SK-N-SH (cell line): Measurements from ENCODE around the gene C22orf42.

ENCODE experiments used
- CHD2 ChIP-seq: fragments of 150-350 bp; IDR thresholded peaks from 2 replicates; pipeline ENCODE4 v1.6.1; 2018; ENCODE audit warnings: low read length; ENCODE audit not compliant: partially characterized antibody
- EZH2phosphoT487 ChIP-seq: fragments of 200-600 bp; sonication (generic); IDR thresholded peaks from 2 replicates; pipeline ENCODE4 v1.6.1; 2017; ENCODE audit warnings: low read depth, mixed run types, mild to moderate bottlenecking, antibody characterized with exemption, moderate library complexity, borderline replicate concordance
- PBX3 ChIP-seq: IDR thresholded peaks from 2 replicates; pipeline ENCODE4; 2012
- TCF12 ChIP-seq: IDR thresholded peaks from 2 replicates; pipeline ENCODE4 v1.4.0; 2012
- TEAD4 ChIP-seq: IDR thresholded peaks from 2 replicates; pipeline ENCODE4 v1.4.0; 2012; ENCODE audit warnings: mild to moderate bottlenecking, borderline replicate concordance; ENCODE audit not compliant: insufficient read depth
- ZBTB33 ChIP-seq: IDR thresholded peaks from 2 replicates; pipeline ENCODE4 v1.4.0; 2012; ENCODE audit warnings: low read depth, borderline replicate concordance
- TF ChIP-seq, protein P1 (sequence below): fragments of 200-600 bp; sonication (generic); IDR thresholded peaks from 2 replicates; pipeline ENCODE4 v1.6.1; 2017; ENCODE audit warnings: antibody characterized with exemption, mild to moderate bottlenecking, moderate library complexity
- TF ChIP-seq, protein P2 (sequence below): IDR thresholded peaks from 2 replicates; pipeline ENCODE4 v1.4.0; 2012; ENCODE audit warnings: low read depth

GRCh38 chr22:32142600-32142999 lies 16.5 kb downstream of the C22orf42 start:
- TF ChIP-seq, protein P1, sequence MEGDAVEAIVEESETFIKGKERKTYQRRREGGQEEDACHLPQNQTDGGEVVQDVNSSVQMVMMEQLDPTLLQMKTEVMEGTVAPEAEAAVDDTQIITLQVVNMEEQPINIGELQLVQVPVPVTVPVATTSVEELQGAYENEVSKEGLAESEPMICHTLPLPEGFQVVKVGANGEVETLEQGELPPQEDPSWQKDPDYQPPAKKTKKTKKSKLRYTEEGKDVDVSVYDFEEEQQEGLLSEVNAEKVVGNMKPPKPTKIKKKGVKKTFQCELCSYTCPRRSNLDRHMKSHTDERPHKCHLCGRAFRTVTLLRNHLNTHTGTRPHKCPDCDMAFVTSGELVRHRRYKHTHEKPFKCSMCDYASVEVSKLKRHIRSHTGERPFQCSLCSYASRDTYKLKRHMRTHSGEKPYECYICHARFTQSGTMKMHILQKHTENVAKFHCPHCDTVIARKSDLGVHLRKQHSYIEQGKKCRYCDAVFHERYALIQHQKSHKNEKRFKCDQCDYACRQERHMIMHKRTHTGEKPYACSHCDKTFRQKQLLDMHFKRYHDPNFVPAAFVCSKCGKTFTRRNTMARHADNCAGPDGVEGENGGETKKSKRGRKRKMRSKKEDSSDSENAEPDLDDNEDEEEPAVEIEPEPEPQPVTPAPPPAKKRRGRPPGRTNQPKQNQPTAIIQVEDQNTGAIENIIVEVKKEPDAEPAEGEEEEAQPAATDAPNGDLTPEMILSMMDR, result no peak
- TF ChIP-seq PBX3 (no peak), EZH2phosphoT487 (no peak), CHD2 (no peak), TEAD4 (no peak), ZBTB33 (no peak), TCF12 (no peak)
- TF ChIP-seq, protein P2, sequence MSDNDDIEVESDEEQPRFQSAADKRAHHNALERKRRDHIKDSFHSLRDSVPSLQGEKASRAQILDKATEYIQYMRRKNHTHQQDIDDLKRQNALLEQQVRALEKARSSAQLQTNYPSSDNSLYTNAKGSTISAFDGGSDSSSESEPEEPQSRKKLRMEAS, result no peak
